Tongue (tissue), 2 donors: ENCODE data around the gene TNS3. TPM values are rescaled to one million over a fixed set of nuclear protein-coding genes. Genes with fewer than 3 reads are reported as not detected.
"Not testable (repeated sequence)": the region's sequence is repeated elsewhere in the genome, so short reads cannot be mapped to it uniquely, and the experiment has no call there.

ENCODE experiments used
- DNase-seq: peaks from one replicate; pipeline ENCODE4 v3.0.0-alpha.2; 2015
- total RNA-seq: library from RNA; depleted of rRNA; stranded (reverse); fragments of >200 nt; gene quantifications from one replicate; pipeline ENCODE4 v1.2.3, GENCODE V29; 2014

The TNS3 gene
- total RNA-seq, 1 donor from 2014 or later: 39.7 TPM

- DNase-seq: no peak
Measured at GRCh38 chr7:47602272-47603004, 20.5 kb upstream of the TNS3 start.

GRCh38 chr7:47601881-47602249, 20.0 kb upstream of the TNS3 start:
- DNase-seq: no peak

- DNase-seq: no peak
Measured at GRCh38 chr7:47601119-47601880, 19.4 kb upstream of the TNS3 start.

- no peak for DNase-seq
Measured at GRCh38 chr7:47600199-47601118, 18.5 kb upstream of the TNS3 start.

- DNase-seq: no peak
Measured at GRCh38 chr7:47597379-47597778, 15.5 kb upstream of the TNS3 start.

GRCh38 chr7:47596502-47597202, 14.7 kb upstream of the TNS3 start:
- no peak for DNase-seq

GRCh38 chr7:47594406-47594805, 12.5 kb upstream of the TNS3 start:
- no peak for DNase-seq

- no peak for DNase-seq
Measured at GRCh38 chr7:47591655-47592572, 10.0 kb upstream of the TNS3 start.

GRCh38 chr7:47591089-47591654, 9.3 kb upstream of the TNS3 start:
- no peak for DNase-seq

- not testable (repeated sequence) for DNase-seq
Measured at GRCh38 chr7:47590215-47590614, 8.3 kb upstream of the TNS3 start.

- DNase-seq: no peak
Measured at GRCh38 chr7:47588704-47589225, 6.9 kb upstream of the TNS3 start.

- no peak for DNase-seq
Measured at GRCh38 chr7:47587976-47588375, 6.1 kb upstream of the TNS3 start.

- no peak for DNase-seq
Measured at GRCh38 chr7:47587351-47587750, 5.4 kb upstream of the TNS3 start.

GRCh38 chr7:47586925-47587324, 5.0 kb upstream of the TNS3 start:
- no peak for DNase-seq

- not testable (repeated sequence) for DNase-seq
Measured at GRCh38 chr7:47586161-47586670, 4.3 kb upstream of the TNS3 start.

- DNase-seq: no peak
Measured at GRCh38 chr7:47584536-47584895, 2.6 kb upstream of the TNS3 start.

GRCh38 chr7:47583739-47584535, 2.0 kb upstream of the TNS3 start:
- peak; percentile 51 for DNase-seq

GRCh38 chr7:47582764-47583738, 1.1 kb upstream of the TNS3 start:
- DNase-seq: peak; percentile 91
